ENCODE results near the gene ARPIN.

DNA sequence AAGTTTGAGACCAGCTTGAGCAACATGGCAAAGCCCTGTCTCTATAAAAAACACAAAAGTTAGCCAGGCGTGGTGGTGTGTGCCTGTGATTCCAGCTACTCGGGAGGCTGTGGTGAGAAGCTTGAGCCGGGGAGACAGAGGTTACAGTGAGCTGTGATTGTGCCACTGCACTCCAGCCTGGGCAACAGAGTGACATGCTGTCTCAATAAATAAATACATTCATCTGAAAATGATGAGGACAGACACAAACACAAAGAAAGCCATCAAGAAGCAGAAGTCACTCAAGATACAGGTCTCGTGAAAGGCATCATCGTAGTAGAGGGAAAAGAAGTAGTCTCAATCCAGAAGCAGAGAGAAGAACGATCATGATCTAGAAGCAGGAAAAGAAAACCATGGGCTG lies 37.0 kb downstream of the ARPIN start:
- TF ChIP-seq, protein P1, sequence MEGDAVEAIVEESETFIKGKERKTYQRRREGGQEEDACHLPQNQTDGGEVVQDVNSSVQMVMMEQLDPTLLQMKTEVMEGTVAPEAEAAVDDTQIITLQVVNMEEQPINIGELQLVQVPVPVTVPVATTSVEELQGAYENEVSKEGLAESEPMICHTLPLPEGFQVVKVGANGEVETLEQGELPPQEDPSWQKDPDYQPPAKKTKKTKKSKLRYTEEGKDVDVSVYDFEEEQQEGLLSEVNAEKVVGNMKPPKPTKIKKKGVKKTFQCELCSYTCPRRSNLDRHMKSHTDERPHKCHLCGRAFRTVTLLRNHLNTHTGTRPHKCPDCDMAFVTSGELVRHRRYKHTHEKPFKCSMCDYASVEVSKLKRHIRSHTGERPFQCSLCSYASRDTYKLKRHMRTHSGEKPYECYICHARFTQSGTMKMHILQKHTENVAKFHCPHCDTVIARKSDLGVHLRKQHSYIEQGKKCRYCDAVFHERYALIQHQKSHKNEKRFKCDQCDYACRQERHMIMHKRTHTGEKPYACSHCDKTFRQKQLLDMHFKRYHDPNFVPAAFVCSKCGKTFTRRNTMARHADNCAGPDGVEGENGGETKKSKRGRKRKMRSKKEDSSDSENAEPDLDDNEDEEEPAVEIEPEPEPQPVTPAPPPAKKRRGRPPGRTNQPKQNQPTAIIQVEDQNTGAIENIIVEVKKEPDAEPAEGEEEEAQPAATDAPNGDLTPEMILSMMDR (IDR thresholded peaks at IDR 0.05), result no peak
- TF ChIP-seq ZFX (IDR thresholded peaks at IDR 0.05; ENCODE audit: borderline replicate concordance), result no peak
